AG09319 (cell line): Measurements from ENCODE around the gene AP1G1.

Source experiments
- DNase-seq: peaks from one replicate; pipeline ENCODE4 v3.0.0-alpha.2; 2010; ENCODE audit warnings: low read depth; ENCODE audit errors: extremely low read depth
- CTCF ChIP-seq: IDR thresholded peaks from 2 replicates; pipeline ENCODE4 v1.5.1; 2011; ENCODE audit warnings: low read depth, mild to moderate bottlenecking, inconsistent platforms, low read length, moderate library complexity

Gene AP1G1

DNA sequence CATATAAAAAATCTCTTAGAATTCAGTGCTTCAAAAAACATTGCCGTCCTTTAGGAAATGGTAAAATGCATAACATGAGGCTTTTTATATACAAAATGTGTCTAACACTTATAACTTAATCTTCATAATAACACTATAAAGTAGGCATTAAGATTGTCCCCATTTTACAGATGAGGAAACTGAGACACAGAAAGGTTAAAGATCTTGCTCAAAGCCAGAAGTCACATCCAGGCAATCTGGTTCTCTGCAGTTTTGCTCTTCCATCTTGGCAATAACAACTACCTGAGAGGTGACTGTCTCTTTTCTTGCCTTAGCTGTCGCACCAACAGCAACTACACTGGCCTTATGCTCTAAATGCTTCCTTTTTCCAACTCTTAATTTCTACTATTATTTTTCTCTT is 24.5 kb downstream of the AP1G1 start:
- no peak for DNase-seq
- TF ChIP-seq CTCF, result no peak

GRCh38 chr16:71781741-71782140 is 26.9 kb downstream of the AP1G1 start:
- no peak for TF ChIP-seq CTCF
- no peak for DNase-seq

DNA sequence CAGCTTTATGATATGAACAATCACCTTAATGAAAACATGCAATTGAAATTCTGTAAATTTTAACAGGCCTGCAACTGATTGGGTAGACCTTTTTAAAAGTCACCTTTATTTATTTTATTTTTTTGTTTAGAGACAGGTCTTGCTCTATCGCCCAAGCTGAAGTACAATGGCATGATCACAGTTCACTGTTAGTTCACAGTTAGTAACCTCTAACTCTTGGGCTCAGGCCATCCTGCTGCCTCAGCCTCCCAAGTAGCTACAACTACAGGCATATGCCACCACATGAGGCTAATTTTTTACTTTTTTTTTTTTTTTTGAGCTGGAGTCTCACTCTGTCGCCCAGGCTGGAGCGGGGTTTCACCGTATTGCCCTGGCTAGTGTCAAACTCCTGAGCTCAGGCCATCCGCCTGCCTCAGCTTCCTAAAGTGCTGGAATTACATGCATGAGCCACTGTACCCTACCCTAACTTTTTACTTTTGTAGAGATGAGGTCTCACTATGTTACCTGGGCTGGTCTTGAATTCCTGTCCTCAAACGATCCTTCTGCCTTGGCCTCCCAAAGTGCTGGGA is 28.0 kb downstream of the AP1G1 start:
- DNase-seq, result no peak
- no peak for TF ChIP-seq CTCF

DNA sequence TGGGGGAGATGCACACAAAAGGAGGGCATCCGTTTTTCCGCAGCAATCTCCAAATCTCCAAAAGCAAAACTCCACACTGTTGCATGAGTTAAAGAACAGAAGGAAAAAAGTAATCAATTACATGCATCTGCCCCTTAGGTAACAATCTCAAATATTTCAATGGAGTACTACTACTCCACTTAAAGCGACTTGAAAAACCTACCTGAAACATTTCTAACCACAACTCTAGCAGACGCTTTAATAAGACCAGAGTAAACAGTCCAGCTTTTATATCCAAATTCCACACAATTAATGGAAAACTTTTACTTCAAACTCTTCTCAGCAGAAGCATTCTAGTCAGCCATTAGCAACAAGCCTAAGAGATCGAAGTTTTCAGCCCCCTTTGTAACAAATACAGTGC is 29.9 kb downstream of the AP1G1 start:
- no peak for TF ChIP-seq CTCF
- no peak for DNase-seq

DNA sequence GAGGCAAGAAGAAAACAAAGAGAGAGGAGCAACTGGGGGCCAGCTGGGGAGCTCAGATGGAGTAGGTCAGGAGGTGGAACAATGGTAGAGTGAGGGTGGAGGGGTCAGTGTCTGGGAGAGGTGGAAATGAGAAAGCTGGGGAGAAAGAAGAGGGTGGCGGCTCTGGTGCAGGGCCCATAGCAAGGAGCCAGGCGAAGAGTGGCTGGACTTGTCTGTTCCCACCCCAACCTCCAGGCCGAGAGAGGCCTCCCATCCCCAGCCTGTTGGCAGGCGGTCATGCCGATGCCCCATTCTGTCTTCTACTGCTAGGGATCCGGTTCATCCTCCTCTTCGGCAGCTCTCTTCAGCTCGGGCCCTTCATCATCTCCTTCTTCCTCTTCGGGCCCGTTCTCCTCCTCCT is 31.3 kb downstream of the AP1G1 start:
- no peak for TF ChIP-seq CTCF
- no peak for DNase-seq

GRCh38 chr16:71775949-71776348 is 32.7 kb downstream of the AP1G1 start:
- no peak for TF ChIP-seq CTCF
- no peak for DNase-seq

GRCh38 chr16:71771571-71771970 is 37.1 kb downstream of the AP1G1 start:
- TF ChIP-seq CTCF, result no peak
- no peak for DNase-seq
